Effector memory CD8-positive, alpha-beta T cell (primary cell): ENCODE data around the gene EZH1.
A peak's percentile ranks its signal among the peaks of the same experiment; 100 is the strongest.
"Not testable (repeated sequence)": the region's sequence is repeated elsewhere in the genome, so short reads cannot be mapped to it uniquely, and the experiment has no call there.

ENCODE experiments used
- ATAC-seq: fragments of 150-1000 bp; cut with Tn5 transposase; replicated peaks from 2 replicates; pipeline ENCODE4 v1.10.0; 2021; ENCODE audit warnings: mild to moderate bottlenecking, moderate library complexity
- DNase-seq, 3 experiments: peaks; one replicate each; pipeline ENCODE4 v3.0.0; 2021
- H3K27ac Mint-ChIP-seq, 2 donors: one replicate each; pipeline ENCODE4 v1.8.0; 2022; ENCODE audit warnings: mild to moderate bottlenecking in 2 of 2, mixed read lengths in 2 of 2, moderate library complexity in 2 of 2
- H3K27me3 Mint-ChIP-seq, 2 donors: one replicate each; pipeline ENCODE4 v1.8.0; 2022; ENCODE audit warnings: mixed read lengths in 2 of 2
- H3K36me3 Mint-ChIP-seq: one replicate; pipeline ENCODE4 v1.8.0; 2022; ENCODE audit warnings: mild to moderate bottlenecking, moderate library complexity, mixed read lengths; ENCODE audit not compliant: insufficient read depth
- H3K4me1 Mint-ChIP-seq, 2 donors: one replicate each; pipeline ENCODE4 v1.8.0; 2022; ENCODE audit warnings: low read depth in 2 of 2, mixed read lengths in 2 of 2
- H3K4me3 Mint-ChIP-seq, 2 donors: one replicate each; pipeline ENCODE4 v1.8.0; 2022; ENCODE audit warnings: mild to moderate bottlenecking in 2 of 2, mixed read lengths in 2 of 2, moderate library complexity in 2 of 2
- H3K9me3 Mint-ChIP-seq, 2 donors: one replicate each; pipeline ENCODE4 v1.8.0; 2022; ENCODE audit warnings: mixed read lengths in 2 of 2

The EZH1 gene

DNA sequence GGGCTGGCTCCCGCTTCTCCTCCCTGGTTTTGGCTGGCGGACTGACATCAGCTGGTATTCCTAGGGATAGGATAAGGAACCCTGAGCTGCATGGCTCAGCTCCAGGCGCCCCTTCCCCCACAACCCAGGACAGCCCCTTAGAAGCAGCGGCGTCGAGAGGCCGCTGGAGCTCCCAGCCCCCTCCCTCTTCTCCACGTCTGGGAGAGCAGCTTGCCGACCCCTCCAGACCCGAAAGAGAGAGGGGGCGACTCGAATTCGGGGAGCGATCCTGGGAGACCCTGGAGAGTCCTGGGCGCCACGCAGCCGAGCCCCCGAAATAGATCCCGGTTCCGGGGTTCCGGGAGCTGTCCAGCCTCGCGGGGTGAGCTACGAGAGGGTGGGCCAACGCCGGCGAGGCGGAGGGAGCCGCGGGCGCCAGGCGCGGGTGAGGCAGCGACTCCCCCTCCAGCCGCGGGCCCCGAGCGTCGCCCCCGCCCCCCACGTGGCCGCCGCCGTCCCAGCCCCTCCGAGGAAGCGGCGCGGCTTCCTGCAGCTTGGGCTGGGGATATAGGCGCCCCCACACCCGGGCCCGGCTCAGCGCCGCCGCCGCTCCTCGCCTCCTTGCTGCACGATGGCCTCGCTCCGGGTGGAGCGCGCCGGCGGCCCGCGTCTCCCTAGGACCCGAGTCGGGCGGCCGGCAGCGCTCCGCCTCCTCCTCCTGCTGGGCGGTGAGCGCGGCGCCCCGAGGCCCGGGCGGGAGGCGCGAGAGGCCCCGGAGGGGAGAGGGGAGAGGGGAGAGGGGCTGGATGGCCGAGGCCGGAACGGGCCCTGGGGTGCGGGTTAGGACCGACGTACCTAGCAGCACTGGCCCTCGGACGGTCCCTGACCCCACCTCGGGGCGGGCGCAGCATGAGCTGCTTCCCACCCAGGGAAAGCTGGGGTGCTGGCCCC is 16.1 kb upstream of the EZH1 start, which contains the start of gene RAMP2:
Gene RAMP2 (plus strand): TSS at position 576 of the 930 bp plus-strand sequence. CDS start 35 bp downstream, at position 611.
- Mint-ChIP-seq H3K36me3 (peaks cover 6% of the 10 kb centered on the region), H3K4me1 (peaks cover 4 to 5% of the 10 kb centered on the region in 2 donors), H3K27ac (no peak within 1 kb of the TSS), H3K4me3 (peak within 1 kb of the TSS; percentile 63 to 67), H3K9me3 (no peaks in the 10 kb centered on the region), H3K27me3 (peaks cover 67 to 94% of the 10 kb centered on the region in 2 donors)
- DNase-seq (no peak), ATAC-seq (peak; percentile 47)

DNA sequence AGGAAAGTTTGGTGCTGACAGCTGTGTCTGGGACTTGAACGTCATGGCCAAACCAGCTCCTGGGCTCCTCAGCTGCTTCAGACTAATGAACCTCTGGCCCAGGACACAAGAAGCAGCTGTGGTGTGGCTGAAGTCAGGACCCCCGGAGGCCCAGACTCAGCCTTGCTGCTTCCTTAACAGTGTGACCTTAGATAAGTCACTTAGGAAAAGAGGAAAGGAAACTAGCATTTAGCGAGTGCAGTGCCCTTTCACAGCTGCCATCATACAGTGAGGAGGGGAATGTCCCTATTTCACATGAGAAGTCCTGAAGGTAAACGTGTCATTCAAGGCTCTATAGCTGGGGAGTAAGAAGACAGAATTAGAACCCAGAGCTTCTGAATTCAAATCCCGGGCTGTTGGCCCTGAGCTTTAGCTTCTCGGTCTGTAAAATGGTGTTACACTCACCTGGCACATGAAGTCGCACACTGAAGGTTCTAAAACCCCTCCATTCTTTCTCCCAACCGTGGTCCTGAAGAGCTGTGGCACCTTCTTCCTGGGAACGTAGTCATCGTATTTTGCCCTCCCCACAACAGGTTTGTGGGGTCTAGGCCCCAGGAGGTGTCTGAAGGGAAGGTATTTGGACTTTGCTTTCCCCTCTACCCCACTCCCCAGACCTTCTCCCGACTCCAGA is 15.3 kb upstream of the EZH1 start:
- Mint-ChIP-seq H3K9me3 (no peaks in the 10 kb centered on the region), H3K4me1 (peaks cover 4 to 5% of the 10 kb centered on the region in 2 donors), H3K4me3 (peak overlapping the region; percentile 49 to 63), H3K36me3 (peaks cover 6% of the 10 kb centered on the region), H3K27me3 (peaks cover 66 to 94% of the 10 kb centered on the region in 2 donors), H3K27ac (no peak overlapping the region)
- DNase-seq (no peak), ATAC-seq (peak; percentile 37)

DNA sequence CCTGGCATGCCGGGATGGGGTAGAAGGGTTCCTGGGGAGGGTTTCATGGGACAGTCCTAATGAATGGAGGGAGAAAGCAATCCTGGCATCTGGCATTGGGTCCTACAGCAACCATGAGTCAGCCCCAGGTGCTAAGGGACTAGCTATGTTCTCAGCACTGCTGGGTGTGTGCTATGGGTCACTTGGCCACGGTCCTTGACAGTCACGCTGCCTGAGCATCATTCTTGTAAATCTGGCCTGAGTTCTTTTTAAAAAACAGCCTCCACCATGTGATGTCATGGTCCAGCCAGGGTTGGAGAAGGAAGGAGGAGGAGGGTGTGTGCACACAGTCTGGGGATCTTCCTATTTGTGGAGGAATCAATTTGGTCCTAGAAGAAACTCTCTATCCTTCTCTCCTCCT is 9.9 kb upstream of the EZH1 start:
- Mint-ChIP-seq H3K4me1 (no peaks in the 10 kb centered on the region), H3K9me3 (no peaks in the 10 kb centered on the region), H3K27ac (no peak overlapping the region), H3K4me3 (no peak overlapping the region), H3K27me3 (peaks cover 31 to 81% of the 10 kb centered on the region in 2 donors), H3K36me3 (no peaks in the 10 kb centered on the region)
- DNase-seq (no peak), ATAC-seq (no peak)

DNA sequence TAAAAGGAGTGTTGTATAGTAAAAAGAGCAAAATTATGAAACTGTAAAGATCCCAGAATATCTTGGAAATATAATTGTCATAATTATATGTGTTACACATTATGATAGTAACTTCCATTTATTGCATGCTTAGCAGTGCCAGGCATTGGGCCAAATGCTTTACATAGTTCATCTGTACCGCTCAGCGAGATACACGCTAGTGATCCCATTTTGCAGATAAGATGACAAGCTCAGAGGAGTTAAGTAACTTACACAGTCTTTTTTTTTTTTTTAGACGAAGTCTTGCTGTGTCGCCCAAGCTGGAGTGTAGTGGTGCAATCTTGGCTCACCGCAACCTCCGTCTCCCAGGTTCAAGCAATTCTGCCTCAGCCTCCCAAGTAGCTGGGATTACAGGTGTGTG is 6.8 kb upstream of the EZH1 start:
- no peak for DNase-seq

DNA sequence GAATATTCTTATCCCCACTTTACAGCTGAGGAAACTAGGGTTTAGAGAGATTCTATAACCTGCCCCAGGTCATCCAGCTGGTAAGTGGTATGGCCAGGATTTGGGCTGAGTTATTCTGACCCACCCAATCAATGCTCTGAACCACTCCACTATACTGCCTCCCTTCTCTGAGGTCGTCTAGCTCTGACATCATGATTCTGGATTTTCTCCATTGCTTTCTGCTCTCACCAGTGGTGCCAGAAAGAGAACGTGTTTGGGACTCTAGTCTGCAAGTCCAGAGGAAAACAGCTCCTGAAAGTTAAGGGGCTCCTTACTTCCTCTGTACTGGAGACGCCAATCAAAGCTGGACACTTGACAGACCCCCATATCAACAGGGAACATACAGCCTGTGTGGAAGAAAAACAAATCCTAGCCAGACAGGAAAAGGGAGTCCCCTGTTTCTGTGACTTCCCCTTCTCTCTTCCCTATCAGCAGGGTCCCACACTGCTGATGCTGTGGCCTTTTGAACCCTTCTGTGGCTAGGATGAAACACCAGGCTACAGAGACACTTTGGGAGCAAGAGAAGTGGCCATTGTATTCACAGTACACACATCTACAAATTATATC is 6.0 kb upstream of the EZH1 start:
- ATAC-seq (no peak), DNase-seq (no peak)
- Mint-ChIP-seq H3K4me3 (no peak overlapping the region), H3K4me1 (no peaks in the 10 kb centered on the region), H3K27ac (no peak overlapping the region), H3K9me3 (no peaks in the 10 kb centered on the region), H3K27me3 (peaks cover 20 to 70% of the 10 kb centered on the region in 2 donors), H3K36me3 (no peaks in the 10 kb centered on the region)

More for the DNA sequence above, 6.8 kb upstream of the EZH1 start:
- no peaks in the 10 kb centered on the region for H3K4me1 Mint-ChIP-seq
- ATAC-seq = no peak
- no peaks in the 10 kb centered on the region for H3K36me3 Mint-ChIP-seq
- no peaks in the 10 kb centered on the region for H3K9me3 Mint-ChIP-seq
- H3K4me3 Mint-ChIP-seq = no peak overlapping the region
- no peak overlapping the region for H3K27ac Mint-ChIP-seq
- peaks cover 26 to 78% of the 10 kb centered on the region in 2 donors for H3K27me3 Mint-ChIP-seq

DNA sequence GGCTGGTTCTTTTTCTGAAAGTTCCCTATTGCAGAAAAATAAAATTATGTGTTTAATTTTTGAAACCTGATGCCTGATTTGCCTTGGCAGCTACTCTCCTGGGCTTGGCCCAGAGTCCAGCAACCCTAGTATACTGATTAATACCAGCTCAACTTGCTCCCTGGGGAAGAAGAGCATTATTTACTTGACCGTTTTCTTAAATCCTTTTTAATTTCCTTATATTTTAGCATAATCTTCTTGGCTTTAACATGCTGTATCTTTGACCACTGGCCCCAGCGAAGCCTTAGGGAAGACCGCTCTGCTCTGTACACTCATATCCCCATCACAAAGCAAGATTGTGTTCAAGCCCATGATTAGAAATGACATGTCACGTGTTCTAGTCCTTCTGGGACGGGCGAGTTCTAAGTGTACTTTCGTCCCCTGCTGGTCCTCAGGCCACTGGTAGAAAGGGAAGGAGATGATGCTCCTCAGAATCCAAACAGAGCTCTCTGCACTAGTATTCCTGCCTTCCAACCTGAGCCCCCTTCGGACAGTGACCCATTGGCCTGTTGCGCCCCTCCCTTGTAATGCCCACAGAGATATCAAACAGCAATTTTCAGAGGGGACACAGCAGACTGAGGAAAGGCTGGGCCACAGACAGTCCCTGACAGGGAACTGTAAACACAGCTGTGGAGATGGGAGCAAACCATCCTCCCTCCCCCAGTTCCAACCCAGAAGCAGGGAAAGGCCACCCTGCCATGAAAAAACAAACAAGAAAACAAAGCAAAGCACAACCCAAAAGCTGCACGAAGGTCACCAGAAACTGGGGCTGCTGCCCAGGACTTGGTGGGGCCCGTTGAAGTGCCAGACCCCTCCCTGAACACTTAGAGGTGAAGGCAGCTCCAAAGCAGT is 4.3 kb upstream of the EZH1 start:
- H3K27me3 Mint-ChIP-seq = peaks cover 8 to 54% of the 10 kb centered on the region in 2 donors
- H3K36me3 Mint-ChIP-seq = peaks cover 9% of the 10 kb centered on the region
- peaks cover 7 to 8% of the 10 kb centered on the region in 2 donors for H3K4me1 Mint-ChIP-seq
- no peaks in the 10 kb centered on the region for H3K9me3 Mint-ChIP-seq
- no peak overlapping the region for H3K27ac Mint-ChIP-seq
- H3K4me3 Mint-ChIP-seq = no peak overlapping the region
- DNase-seq (no peak), ATAC-seq (no peak)

DNA sequence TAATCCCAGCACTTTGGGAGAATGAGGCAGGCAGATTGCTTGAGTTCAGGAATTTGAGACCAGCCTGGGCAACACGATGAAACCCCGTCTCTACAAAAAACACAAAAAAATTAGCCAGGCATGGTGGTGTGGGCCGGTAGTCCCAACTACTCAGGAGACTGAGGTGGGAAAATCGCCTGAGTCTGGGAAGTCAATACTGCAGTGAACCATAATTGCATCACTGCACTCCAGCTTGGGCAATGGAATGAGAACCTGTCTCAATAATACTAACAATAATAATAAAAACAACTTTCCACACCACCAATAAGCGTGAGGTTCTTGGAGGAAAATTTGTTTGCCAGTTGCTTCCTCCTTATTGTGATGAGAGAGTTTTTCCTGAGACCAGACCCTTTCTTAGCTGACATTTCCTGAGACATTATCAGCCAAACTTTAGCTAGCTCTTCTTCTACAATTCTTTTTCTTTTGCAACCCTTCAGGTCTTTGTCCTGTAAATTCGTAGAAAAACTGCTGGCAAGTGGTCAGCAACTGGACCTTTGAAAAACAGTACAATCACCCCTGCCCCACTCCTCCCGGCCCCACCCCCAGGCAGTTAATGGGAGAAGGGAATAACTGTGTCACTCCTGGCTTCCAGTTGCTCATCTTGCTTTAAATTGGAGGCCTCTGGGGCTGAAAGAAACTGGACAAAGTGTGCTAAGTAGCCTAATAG is 3.5 kb upstream of the EZH1 start:
- Mint-ChIP-seq H3K27ac (no peak overlapping the region), H3K27me3 (peaks cover 8 to 48% of the 10 kb centered on the region in 2 donors), H3K9me3 (no peaks in the 10 kb centered on the region), H3K4me3 (no peak overlapping the region), H3K36me3 (peaks cover 10% of the 10 kb centered on the region), H3K4me1 (peaks cover 13 to 14% of the 10 kb centered on the region in 2 donors)
- DNase-seq (no peak), ATAC-seq (no peak)

DNA sequence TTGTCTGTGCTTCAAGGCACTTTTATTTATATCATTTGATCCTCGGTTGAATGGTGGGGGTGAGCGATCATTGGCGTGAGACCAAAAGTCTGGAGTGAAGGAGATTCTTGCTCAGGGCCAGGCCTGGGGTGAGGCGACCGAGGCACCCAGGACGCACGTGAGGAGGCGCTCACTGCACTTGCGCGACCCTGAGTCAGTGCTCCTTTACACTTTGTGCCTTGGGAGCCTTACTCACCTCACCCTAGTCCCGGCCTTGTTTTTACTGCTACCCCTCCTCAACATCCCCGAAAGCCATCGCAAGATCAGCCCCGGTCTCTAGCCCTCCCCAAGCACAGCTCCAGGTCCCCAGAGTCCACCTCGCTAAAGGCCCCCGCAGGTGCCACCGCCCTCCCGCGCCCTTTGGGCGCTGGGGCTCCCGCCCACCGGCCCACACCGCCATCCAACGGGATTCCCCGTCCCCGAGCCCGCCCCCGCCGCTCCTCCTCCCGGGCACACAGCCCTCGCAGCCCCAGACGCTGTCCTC is 496 bp downstream of the EZH1 start:
- DNase-seq (no peak), ATAC-seq (peak; percentile 69)
- Mint-ChIP-seq H3K4me1 (peaks cover 13 to 18% of the 10 kb centered on the region in 2 donors), H3K36me3 (peaks cover 10% of the 10 kb centered on the region), H3K27ac (peak overlapping the region; percentile 85 to 91), H3K4me3 (peak overlapping the region; percentile 85 to 89), H3K9me3 (no peaks in the 10 kb centered on the region), H3K27me3 (peaks cover 8 to 23% of the 10 kb centered on the region in 2 donors)

DNA sequence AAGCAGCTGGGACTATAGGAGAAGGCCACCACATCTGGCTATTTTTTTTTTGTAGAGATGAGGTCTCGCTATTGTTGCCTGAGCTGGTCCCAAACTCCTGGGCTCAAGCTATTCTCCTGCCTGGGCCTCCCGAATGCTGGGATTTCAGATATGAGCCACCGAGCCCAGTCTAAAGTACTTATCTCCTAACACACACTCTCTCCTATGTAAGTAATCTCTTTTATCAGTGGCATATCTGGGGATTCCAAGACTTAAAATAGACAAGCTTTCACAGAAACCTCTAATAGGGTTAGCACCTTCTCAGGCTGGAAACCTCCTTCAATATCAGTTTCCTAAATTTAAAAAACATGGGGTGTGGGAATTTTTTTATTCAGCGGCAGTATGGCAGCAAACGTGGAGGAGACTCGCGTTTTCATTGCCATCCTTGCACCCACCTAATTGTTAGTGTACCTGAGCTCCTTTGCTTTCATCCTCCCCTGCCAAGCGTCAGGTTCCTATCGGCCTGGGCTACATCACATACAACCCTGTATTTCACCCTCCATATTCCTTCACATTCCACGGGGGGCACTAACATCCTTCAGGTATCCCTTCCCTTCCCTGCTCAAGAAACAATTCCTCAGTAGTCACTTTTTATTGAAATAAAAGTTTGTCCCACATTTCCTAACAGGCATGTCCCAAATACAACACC is 1.1 kb downstream of the EZH1 start:
- Mint-ChIP-seq H3K27ac (peak overlapping the region; percentile 85 to 91), H3K36me3 (peaks cover 10% of the 10 kb centered on the region), H3K9me3 (no peaks in the 10 kb centered on the region), H3K4me1 (peaks cover 13 to 18% of the 10 kb centered on the region in 2 donors), H3K4me3 (peak overlapping the region; percentile 85 to 89), H3K27me3 (peaks cover 8 to 17% of the 10 kb centered on the region in 2 donors)
- DNase-seq = no peak
- no peak for ATAC-seq

DNA sequence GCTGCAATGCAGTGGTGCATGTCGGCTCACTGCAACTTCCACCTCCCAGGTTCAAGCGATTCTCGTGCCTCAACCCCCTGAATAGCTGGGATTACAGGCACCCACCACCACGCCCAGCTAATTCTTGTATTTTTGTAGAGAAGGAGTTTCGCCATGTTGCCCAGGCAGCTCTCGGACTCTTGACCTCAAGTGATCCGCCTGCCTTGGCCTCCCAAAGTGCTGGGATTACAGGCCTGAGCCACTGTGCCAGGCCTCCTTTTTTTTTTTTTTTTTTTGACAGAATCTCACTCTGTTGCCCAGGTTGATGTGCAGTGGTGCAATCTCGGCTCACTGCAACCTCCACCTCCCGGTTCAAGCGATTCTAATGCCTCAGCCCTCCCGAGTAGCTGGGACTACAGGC is 1.9 kb downstream of the EZH1 start:
- ATAC-seq, H3K36me3 Mint-ChIP-seq, H3K27me3 Mint-ChIP-seq, H3K9me3 Mint-ChIP-seq, H3K4me3 Mint-ChIP-seq, DNase-seq: not testable (repeated sequence)
- Mint-ChIP-seq H3K4me1 (peaks cover 13 to 18% of the 10 kb centered on the region in 2 donors), H3K27ac (peak overlapping the region in 1 of 2 donors; percentile 65)

DNA sequence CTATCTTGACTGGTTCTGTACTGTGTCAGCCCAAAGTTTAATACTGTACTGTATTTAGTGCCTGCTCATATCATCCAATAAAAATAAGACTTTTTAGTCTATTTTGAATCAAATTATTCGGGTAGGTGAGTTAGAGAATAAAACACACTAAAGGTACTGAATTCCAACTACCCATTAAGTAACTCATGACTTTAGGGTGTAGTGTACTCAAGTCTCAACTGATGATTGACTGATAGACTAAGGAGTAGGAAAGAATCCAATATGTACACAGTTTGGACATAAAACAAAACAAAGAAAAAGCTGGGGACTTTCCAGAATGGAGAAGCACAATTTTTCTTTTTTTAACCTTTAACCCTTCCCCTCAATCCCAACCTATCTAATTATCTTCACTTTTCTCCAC is 4.1 kb downstream of the EZH1 start:
- Mint-ChIP-seq H3K27me3 (no peaks in the 10 kb centered on the region), H3K4me3 (no peak overlapping the region), H3K4me1 (peaks cover 15 to 18% of the 10 kb centered on the region in 2 donors), H3K9me3 (no peaks in the 10 kb centered on the region), H3K27ac (peak overlapping the region in 1 of 2 donors; percentile 25), H3K36me3 (peaks cover 10% of the 10 kb centered on the region)
- ATAC-seq (no peak), DNase-seq (no peak)
